Lung (tissue), 12 donors: ENCODE data around the gene GNAT3. TPM values are rescaled to one million over a fixed set of nuclear protein-coding genes. Genes with fewer than 3 reads are reported as not detected.

Experiments
- ATAC-seq: fragments of 200-7000 bp; cut with Tn5 transposase; one replicate; pipeline ENCODE4 v1.9.1; 2020; ENCODE audit warnings: moderate number of reproducible peaks; ENCODE audit not compliant: insufficient read depth, low FRiP score
- DNase-seq, 3 donors: peaks; one replicate each; pipeline ENCODE4 v3.0.0-alpha.2; 2013 to 2017
- H3K27ac ChIP-seq, 2 donors: one replicate each; pipeline ENCODE4 v1.5.1; 2013; ENCODE audit warnings: mild to moderate bottlenecking in 2 of 2, moderate library complexity in 2 of 2, control low read depth in 1 of 2, inconsistent platforms in 1 of 2, low read depth in 1 of 2, low read length in 1 of 2
- H3K27me3 ChIP-seq, 3 donors: one replicate each; pipeline ENCODE4 v1.5.1; 2013; ENCODE audit warnings: low read length in 2 of 3; ENCODE audit not compliant: control insufficient read depth in 3 of 3, insufficient read depth in 3 of 3
- H3K36me3 ChIP-seq, 4 donors: one replicate each; pipeline ENCODE4 v1.5.1; 2013; ENCODE audit warnings: low read length in 4 of 4, mild to moderate bottlenecking in 1 of 4, moderate library complexity in 1 of 4; ENCODE audit not compliant: control insufficient read depth in 4 of 4, insufficient read depth in 4 of 4
- H3K4me1 ChIP-seq, 5 donors: one replicate each; pipeline ENCODE4 v1.5.1; 2013; ENCODE audit warnings: low read length in 5 of 5, mild to moderate bottlenecking in 2 of 5, moderate library complexity in 1 of 5; ENCODE audit not compliant: control insufficient read depth in 5 of 5, insufficient read depth in 5 of 5
- H3K4me3 ChIP-seq: one replicate; pipeline ENCODE4 v1.5.1; 2013; ENCODE audit warnings: mild to moderate bottlenecking, control low read depth, moderate library complexity
- H3K9ac ChIP-seq, 2 donors: one replicate each; pipeline ENCODE4 v1.5.1; 2013; ENCODE audit warnings: low read length in 2 of 2, control low read depth in 1 of 2; ENCODE audit not compliant: insufficient read depth in 1 of 2
- H3K9me3 ChIP-seq, 4 donors: one replicate each; pipeline ENCODE4 v1.5.1; 2013; ENCODE audit warnings: low read length in 3 of 4, mild to moderate bottlenecking in 1 of 4, moderate library complexity in 1 of 4; ENCODE audit not compliant: control insufficient read depth in 4 of 4, insufficient read depth in 3 of 4
- CTCF ChIP-seq: IDR thresholded peaks from 2 replicates; pipeline ENCODE4 v1.5.1; 2012; ENCODE audit warnings: mild to moderate bottlenecking; ENCODE audit errors: control extremely low read depth, extremely low read depth
- WGBS, 2 donors: extraction: QIAGEN DNeasy Blood & Tissue Kit; methylation state at CpG; one replicate each; pipeline ENCODE4 v1.1.7; 2013; 5-methylcytosine and 5-hydroxymethylcytosine counted together
- polyA plus RNA-seq, 2 donors: library from polyadenylated mRNA; stranded (reverse); fragments of 200-250 nt; gene quantifications; one replicate each; pipeline ENCODE4 v1.2.1, GENCODE V29; 2013
- total RNA-seq, 2 donors: library from RNA; depleted of rRNA in 1 of 2; stranded (reverse); fragments of >200 nt in 1 of 2; gene quantifications; one replicate each; pipeline ENCODE4 v1.2.1, GENCODE V29; 2014 to 2021
- donor health status: control.
- donor health status: control.
- donor health status: Bipolar disorder and iron deficiency.
- donor health status: healthy.
- donor health status: DM: yes; HTN: yes; CAD: no.

Gene GNAT3
- total and polyA plus RNA-seq, 4 donors, result not detected

GRCh38 chr7:80532153-80532552, 20.3 kb upstream of the GNAT3 start:
- peaks cover 0 to 4% (median 1%) of the 10 kb centered on the region in 4 donors for H3K9me3 ChIP-seq
- ATAC-seq, result no peak
- WGBS, 2 donors, result 94 to 97% methylated on average over 3 of the region's 3 CpGs
- no peak overlapping the region for H3K4me3 ChIP-seq
- no peaks in the 10 kb centered on the region for H3K4me1 ChIP-seq
- DNase-seq, result no peak
- no peak overlapping the region for H3K9ac ChIP-seq
- no peaks in the 10 kb centered on the region for H3K36me3 ChIP-seq
- no peak overlapping the region for H3K27ac ChIP-seq
- no peak for TF ChIP-seq CTCF
- no peaks in the 10 kb centered on the region for H3K27me3 ChIP-seq

- no peak for DNase-seq
- H3K27ac ChIP-seq, result no peak overlapping the region
- H3K27me3 ChIP-seq, result no peaks in the 10 kb centered on the region
- no peak overlapping the region for H3K9ac ChIP-seq
- no peaks in the 10 kb centered on the region for H3K4me1 ChIP-seq
- H3K36me3 ChIP-seq, result no peaks in the 10 kb centered on the region
- peaks cover 0 to 4% (median 1%) of the 10 kb centered on the region in 4 donors for H3K9me3 ChIP-seq
- no peak for ATAC-seq
- TF ChIP-seq CTCF, result no peak
- 92 to 100% methylated on average over 1 of the region's 1 CpG for WGBS, 2 donors
- H3K4me3 ChIP-seq, result no peak overlapping the region
These were observed 18.3 kb upstream of the GNAT3 start for GRCh38 chr7:80530136-80530535.

- no peak overlapping the region for H3K9ac ChIP-seq
- no peak overlapping the region for H3K4me3 ChIP-seq
- no peak for TF ChIP-seq CTCF
- no peaks in the 10 kb centered on the region for H3K27me3 ChIP-seq
- 72 to 88% methylated on average over 4 of the region's 4 CpGs for WGBS, 2 donors
- H3K27ac ChIP-seq, result no peak overlapping the region
- ATAC-seq, result no peak
- peaks cover 0 to 4% (median 1%) of the 10 kb centered on the region in 4 donors for H3K9me3 ChIP-seq
- no peaks in the 10 kb centered on the region for H3K4me1 ChIP-seq
- no peak for DNase-seq
- H3K36me3 ChIP-seq, result no peaks in the 10 kb centered on the region
These were observed 17.5 kb upstream of the GNAT3 start for GRCh38 chr7:80529362-80529761.

GRCh38 chr7:80528689-80529088, 16.8 kb upstream of the GNAT3 start:
- ATAC-seq (no peak), DNase-seq (no peak)
- Histone ChIP-seq H3K9me3 (peaks cover 0 to 4% (median 1%) of the 10 kb centered on the region in 4 donors), H3K4me1 (no peaks in the 10 kb centered on the region), H3K4me3 (no peak overlapping the region), H3K27me3 (no peaks in the 10 kb centered on the region), H3K36me3 (no peaks in the 10 kb centered on the region), H3K27ac (no peak overlapping the region), H3K9ac (no peak overlapping the region)
- WGBS, 2 donors, result 94 to 100% methylated on average over 2 of the region's 2 CpGs
- TF ChIP-seq CTCF, result no peak
